Smooth muscle cell of bladder (primary cell): ENCODE measurements around the gene XPNPEP2. TPM values are rescaled to one million over a fixed set of nuclear protein-coding genes. Genes with fewer than 3 reads are reported as not detected.

Experiments used
- total RNA-seq: library from RNA; depleted of rRNA; stranded (reverse); fragments of >200 nt; gene quantifications from 2 replicates; pipeline ENCODE4 v1.2.3, GENCODE V29; 2014

Gene XPNPEP2
- total RNA-seq = 0.85 and 1.9 TPM in 2 replicates

GRCh38 chrX:129738466-129739308 is at the start of gene XPNPEP2:
XPNPEP2 (plus strand) TSS chrX:129738979; CDS start chrX:129739214, 235 bp downstream.

GRCh38 chrX:129779747-129780146 is 41.0 kb downstream of the XPNPEP2 start, which contains the start of gene SASH3:
SASH3 (plus strand) TSS chrX:129779949; CDS start chrX:129780098, 149 bp downstream.

Other genes with a start within 250 kb of the XPNPEP2 start
- 43.1 and 58.9 TPM in 2 replicates for gene SMARCA1, start 215.5 kb upstream of the XPNPEP2 start, total RNA-seq
- gene OCRL, start 198.7 kb upstream of the XPNPEP2 start, total RNA-seq = 16.1 and 19.0 TPM in 2 replicates
- 0.43 and 4.3 TPM in 2 replicates for gene APLN, start 84.0 kb upstream of the XPNPEP2 start, total RNA-seq
- gene SASH3, start 41.0 kb downstream of the XPNPEP2 start, total RNA-seq = not detected in 2 replicates
- gene ZDHHC9, start 104.9 kb downstream of the XPNPEP2 start, total RNA-seq = 16.6 and 24.9 TPM in 2 replicates
- 19.5 and 20.7 TPM in 2 replicates for gene UTP14A, start 167.2 kb downstream of the XPNPEP2 start, total RNA-seq
- 1.1 and 1.7 TPM in 2 replicates for gene BCORL1, start 243.7 kb downstream of the XPNPEP2 start, total RNA-seq